ENCODE data around the gene TCOF1.

TCOF1 gene

DNA sequence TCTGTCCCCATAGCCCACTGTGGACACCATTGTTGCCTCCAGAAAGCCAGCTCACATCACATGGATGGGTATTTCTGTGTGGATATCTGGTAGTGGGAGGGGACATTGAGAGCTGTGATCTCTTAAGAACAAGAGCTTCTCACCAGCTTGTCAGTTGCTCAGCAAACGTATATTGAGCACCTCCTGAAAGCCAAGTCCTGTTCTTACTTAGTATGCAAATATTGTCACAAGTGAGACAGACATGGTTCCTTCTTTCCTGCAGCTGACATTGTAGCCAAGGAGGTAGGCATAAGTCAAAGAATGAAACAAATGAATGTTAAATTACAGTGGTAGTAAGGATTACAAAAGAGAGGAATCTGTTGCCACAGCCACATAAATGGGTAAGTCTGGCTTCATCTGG is 3.8 kb downstream of the TCOF1 start:
- DNase-seq (ENCODE audit: low spot score in 2 of 2) (no peak), ATAC-seq (replicated peaks; ENCODE audit: extremely low read depth, poor library complexity, severe bottlenecking) (no peak)
- peaks cover 56% of the 10 kb centered on the region for H3K4me1 Mint-ChIP-seq
- peak overlapping the region; percentile 68 for H3K27ac Mint-ChIP-seq (ENCODE audit: low read depth)
- no peaks in the 10 kb centered on the region for H3K9me3 Mint-ChIP-seq
- peaks cover 35% of the 10 kb centered on the region for H3K36me3 Mint-ChIP-seq (ENCODE audit: insufficient read depth)
- H3K4me3 Mint-ChIP-seq = no peak overlapping the region
- no peaks in the 10 kb centered on the region for H3K27me3 Mint-ChIP-seq

DNA sequence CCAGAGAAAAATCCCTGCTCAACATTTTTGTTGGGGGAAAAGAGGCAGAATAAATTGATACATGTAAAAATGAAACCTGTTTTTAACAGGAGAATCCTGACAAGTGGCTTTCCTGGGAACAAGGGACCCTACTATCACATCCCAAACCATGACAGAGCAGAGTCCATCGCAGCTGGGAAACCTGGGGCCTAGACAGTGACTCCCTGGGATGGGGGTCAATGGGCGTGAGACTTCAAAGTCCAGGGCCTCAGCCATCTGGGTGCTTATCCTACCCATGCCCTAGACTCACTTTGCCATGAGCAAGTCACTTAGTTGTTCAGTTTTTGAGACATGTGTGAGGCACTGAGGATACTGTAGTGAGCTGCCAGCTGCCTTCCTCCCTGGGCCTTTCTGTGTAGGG is 5.7 kb downstream of the TCOF1 start:
- Mint-ChIP-seq H3K36me3 (ENCODE audit: insufficient read depth) (peaks cover 37% of the 10 kb centered on the region), H3K4me3 (no peak overlapping the region), H3K27me3 (no peaks in the 10 kb centered on the region), H3K27ac (ENCODE audit: low read depth) (no peak overlapping the region), H3K9me3 (no peaks in the 10 kb centered on the region), H3K4me1 (peaks cover 46% of the 10 kb centered on the region)
- ATAC-seq (replicated peaks; ENCODE audit: extremely low read depth, poor library complexity, severe bottlenecking) (no peak), DNase-seq (ENCODE audit: low spot score in 2 of 2) (no peak)

DNA sequence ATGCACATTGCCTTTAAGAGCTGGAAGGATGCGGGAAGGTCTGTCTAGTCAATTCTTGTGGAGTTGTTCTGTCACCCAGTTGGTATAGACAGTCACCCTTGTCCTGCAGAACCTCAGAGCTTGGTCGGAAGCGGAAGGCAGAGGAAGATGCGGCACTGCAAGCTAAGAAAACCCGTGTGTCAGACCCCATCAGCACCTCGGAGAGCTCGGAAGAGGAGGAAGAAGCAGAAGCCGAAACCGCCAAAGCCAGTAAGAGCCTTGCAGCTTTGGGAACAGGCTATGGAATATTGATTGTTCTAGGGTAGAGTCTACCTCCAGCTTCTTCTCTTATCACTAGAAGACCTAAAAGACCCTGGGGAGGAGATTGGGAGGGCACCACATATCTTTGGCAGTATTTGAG is 6.5 kb downstream of the TCOF1 start:
- Mint-ChIP-seq H3K27me3 (no peaks in the 10 kb centered on the region), H3K9me3 (no peaks in the 10 kb centered on the region), H3K27ac (ENCODE audit: low read depth) (no peak overlapping the region), H3K4me1 (peaks cover 46% of the 10 kb centered on the region), H3K36me3 (ENCODE audit: insufficient read depth) (peaks cover 38% of the 10 kb centered on the region), H3K4me3 (no peak overlapping the region)
- ATAC-seq (replicated peaks; ENCODE audit: extremely low read depth, poor library complexity, severe bottlenecking) (no peak), DNase-seq (ENCODE audit: low spot score in 2 of 2) (no peak)

DNA sequence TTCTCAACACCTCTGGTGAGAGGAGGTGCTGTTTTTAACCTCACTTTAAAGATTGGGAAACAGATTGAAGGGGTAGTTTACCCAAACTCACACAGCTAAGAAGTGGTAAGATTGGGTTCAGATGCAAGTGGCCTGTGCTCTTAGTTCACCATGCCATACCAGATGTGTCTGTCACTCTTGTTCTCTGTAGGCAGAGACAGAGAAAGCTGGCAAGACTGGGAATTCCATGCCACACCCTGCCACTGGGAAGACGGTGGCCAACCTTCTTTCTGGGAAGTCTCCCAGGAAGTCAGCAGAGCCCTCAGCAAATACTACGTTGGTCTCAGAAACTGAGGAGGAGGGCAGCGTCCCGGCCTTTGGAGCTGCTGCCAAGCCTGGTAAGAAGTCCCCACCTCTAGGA is 11.0 kb downstream of the TCOF1 start:
- Mint-ChIP-seq H3K27me3 (no peaks in the 10 kb centered on the region), H3K27ac (ENCODE audit: low read depth) (peak overlapping the region; percentile 80), H3K36me3 (ENCODE audit: insufficient read depth) (peaks cover 35% of the 10 kb centered on the region), H3K4me1 (peaks cover 17% of the 10 kb centered on the region), H3K4me3 (no peak overlapping the region), H3K9me3 (no peaks in the 10 kb centered on the region)
- no peak for ATAC-seq (replicated peaks; ENCODE audit: extremely low read depth, poor library complexity, severe bottlenecking)
- no peak for DNase-seq (ENCODE audit: low spot score in 2 of 2)

DNA sequence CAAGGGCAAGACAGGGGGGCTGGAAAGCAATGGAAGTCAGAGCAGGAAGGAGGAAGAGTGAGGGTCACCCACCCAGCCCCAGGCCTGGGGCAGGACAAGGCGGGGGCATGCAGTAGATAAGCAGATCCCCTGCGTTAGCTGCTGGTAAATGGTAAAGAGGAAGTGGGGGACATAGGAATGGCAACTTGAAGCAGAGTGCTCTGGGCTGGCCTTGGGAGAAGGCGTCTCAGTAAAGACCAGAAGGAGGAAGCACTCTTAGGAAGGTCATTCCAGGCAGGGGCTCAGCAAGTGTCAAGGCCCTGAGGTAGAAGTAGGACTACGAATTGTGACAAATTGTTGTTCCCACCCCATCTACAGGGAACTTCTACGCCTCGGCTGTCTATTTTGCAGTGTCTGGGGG is 15.1 kb downstream of the TCOF1 start:
- Mint-ChIP-seq H3K4me1 (peaks cover 43% of the 10 kb centered on the region), H3K36me3 (ENCODE audit: insufficient read depth) (peaks cover 44% of the 10 kb centered on the region), H3K9me3 (no peaks in the 10 kb centered on the region), H3K4me3 (no peak overlapping the region), H3K27me3 (no peaks in the 10 kb centered on the region), H3K27ac (ENCODE audit: low read depth) (peak overlapping the region; percentile 72)
- no peak for ATAC-seq (replicated peaks; ENCODE audit: extremely low read depth, poor library complexity, severe bottlenecking)
- no peak for DNase-seq (ENCODE audit: low spot score in 2 of 2)

DNA sequence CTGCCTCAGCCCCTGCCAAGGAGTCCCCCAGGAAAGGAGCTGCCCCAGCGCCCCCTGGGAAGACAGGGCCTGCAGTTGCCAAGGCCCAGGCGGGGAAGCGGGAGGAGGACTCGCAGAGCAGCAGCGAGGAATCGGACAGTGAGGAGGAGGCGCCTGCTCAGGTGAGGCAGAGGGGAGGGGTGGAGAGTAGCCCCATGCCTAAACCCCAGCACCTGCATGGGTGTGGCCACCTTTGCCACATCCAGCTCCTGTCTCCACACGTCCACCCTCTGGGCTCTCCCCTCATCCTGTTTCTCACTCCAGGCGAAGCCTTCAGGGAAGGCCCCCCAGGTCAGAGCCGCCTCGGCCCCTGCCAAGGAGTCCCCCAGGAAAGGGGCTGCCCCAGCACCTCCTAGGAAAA is 17.2 kb downstream of the TCOF1 start:
- Mint-ChIP-seq H3K27me3 (no peaks in the 10 kb centered on the region), H3K36me3 (ENCODE audit: insufficient read depth) (peaks cover 50% of the 10 kb centered on the region)

DNA sequence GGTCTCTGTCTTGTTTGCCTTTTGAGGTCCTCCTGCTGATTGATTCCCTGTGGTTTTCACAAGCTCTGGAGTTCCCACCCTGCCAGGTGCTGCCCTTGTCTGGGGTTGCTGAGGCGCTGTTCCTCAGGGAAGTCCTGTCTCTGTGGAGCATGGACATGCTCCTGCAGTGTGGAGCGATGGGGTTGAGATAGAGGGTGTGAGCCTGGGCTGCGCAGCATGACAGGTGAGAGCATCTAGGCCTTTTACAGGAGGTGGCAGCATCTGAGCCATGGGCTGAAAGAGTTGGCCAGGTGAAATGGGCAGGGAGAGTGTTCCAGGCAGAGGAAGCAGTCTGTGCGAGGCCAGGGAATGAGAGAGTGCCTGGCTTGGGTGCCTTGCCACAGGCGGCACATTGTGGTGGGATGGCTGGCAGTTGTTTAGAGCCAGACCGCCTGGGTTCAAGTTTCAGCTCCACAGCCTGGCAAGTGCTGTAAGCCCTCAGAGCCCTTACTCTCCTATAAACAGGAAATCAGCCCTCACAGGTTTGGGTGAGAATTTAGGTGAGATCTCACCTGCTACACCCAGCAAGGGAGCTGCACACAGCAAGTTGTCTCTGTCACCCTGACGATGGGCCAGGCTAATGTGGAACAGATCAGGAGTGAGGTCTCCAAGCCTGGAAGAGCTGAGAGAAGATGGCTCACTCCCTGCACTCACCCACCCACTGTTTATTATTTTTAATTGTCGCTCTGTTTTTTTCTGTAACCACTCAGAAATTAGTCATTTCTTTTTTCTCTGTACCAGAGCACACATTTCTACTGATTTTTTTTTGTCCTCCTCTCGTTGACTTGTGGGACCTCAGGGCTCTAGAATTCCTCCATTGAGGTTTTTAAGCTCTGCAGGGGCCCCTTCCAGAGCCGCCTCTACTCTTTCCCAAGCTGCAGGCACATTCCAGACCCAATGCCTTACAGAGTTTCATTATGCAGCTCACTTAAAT is 19.6 kb downstream of the TCOF1 start:
- no peak for DNase-seq (ENCODE audit: low spot score in 2 of 2)
- no peaks in the 10 kb centered on the region for H3K27me3 Mint-ChIP-seq
- peaks cover 60% of the 10 kb centered on the region for H3K36me3 Mint-ChIP-seq (ENCODE audit: insufficient read depth)
- H3K27ac Mint-ChIP-seq (ENCODE audit: low read depth) = peak overlapping the region; percentile 94
- no peaks in the 10 kb centered on the region for H3K9me3 Mint-ChIP-seq
- peak overlapping the region; percentile 66 for H3K4me3 Mint-ChIP-seq
- H3K4me1 Mint-ChIP-seq = peaks cover 57% of the 10 kb centered on the region
- ATAC-seq (replicated peaks; ENCODE audit: extremely low read depth, poor library complexity, severe bottlenecking) = peak; percentile 83

More for the DNA sequence above, 17.2 kb downstream of the TCOF1 start:
- no peaks in the 10 kb centered on the region for H3K9me3 Mint-ChIP-seq
- peak overlapping the region; percentile 94 for H3K27ac Mint-ChIP-seq (ENCODE audit: low read depth)
- no peak for DNase-seq (ENCODE audit: low spot score in 2 of 2)
- ATAC-seq (replicated peaks; ENCODE audit: extremely low read depth, poor library complexity, severe bottlenecking) = no peak
- peak overlapping the region; percentile 32 for H3K4me3 Mint-ChIP-seq
- H3K4me1 Mint-ChIP-seq = peaks cover 62% of the 10 kb centered on the region

DNA sequence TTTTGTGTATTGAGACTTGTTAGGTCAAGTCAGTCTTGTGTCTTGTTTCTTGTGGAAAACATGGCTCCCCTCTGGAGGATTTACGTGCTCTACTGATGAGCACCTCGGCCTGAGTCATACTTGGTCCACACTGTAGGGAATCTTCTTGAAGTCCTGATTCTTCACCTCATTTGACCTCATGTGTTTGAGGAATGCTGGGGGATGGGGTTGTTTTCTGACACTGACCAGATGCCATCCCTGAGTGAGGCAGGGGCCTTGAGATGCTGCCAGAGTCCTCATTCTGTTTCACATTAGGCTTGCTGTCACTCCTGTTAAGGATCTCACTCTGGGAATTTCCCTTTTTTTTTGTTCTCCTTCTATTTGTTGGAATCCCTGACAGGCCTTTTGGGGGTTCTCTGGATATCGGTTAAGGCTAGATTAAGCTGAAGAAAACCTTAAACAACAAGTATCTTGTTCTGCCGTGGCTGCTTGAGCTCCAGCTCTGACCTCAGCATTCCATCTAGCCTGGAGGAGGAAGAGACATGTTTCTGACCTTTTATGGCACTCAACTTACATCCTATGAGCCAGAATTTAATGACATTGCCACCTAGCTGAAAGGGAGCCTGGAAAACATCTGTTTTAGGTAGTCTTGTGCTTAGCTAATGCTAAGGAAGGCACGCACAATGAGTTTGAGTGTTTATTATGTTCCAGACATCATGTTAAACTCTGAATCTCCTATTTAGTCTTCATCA is 20.6 kb downstream of the TCOF1 start:
- no peak for DNase-seq (ENCODE audit: low spot score in 2 of 2)
- peaks cover 56% of the 10 kb centered on the region for H3K4me1 Mint-ChIP-seq
- peaks cover 67% of the 10 kb centered on the region for H3K36me3 Mint-ChIP-seq (ENCODE audit: insufficient read depth)
- peak overlapping the region; percentile 66 for H3K4me3 Mint-ChIP-seq
- peak overlapping the region; percentile 94 for H3K27ac Mint-ChIP-seq (ENCODE audit: low read depth)
- no peaks in the 10 kb centered on the region for H3K9me3 Mint-ChIP-seq
- no peaks in the 10 kb centered on the region for H3K27me3 Mint-ChIP-seq
- ATAC-seq (replicated peaks; ENCODE audit: extremely low read depth, poor library complexity, severe bottlenecking) = no peak

DNA sequence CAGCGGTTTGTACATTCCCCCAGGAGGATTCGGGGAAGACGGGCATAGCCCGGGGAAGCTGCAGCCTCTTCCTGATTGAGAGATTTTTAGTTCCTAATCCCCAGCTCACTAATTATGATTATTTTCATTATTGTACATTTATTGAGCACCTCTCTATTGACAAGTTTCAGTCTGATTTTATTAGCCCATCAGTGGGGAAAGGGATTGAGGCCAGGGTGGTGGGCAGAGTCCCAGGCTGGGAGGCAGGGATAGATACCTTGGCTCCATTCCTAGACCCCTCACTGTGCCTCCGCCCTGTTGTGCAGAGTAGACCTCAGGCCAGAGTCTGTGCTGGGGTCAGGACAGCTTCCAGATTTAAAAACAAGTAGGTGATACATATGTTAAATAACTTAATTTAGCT is 27.2 kb downstream of the TCOF1 start:
- DNase-seq (ENCODE audit: low spot score in 2 of 2) = no peak
- no peak for ATAC-seq (replicated peaks; ENCODE audit: extremely low read depth, poor library complexity, severe bottlenecking)
- H3K9me3 Mint-ChIP-seq = no peaks in the 10 kb centered on the region
- peaks cover 64% of the 10 kb centered on the region for H3K36me3 Mint-ChIP-seq (ENCODE audit: insufficient read depth)
- peak overlapping the region; percentile 78 for H3K27ac Mint-ChIP-seq (ENCODE audit: low read depth)
- no peak overlapping the region for H3K4me3 Mint-ChIP-seq
- H3K4me1 Mint-ChIP-seq = peaks cover 13% of the 10 kb centered on the region
- no peaks in the 10 kb centered on the region for H3K27me3 Mint-ChIP-seq

DNA sequence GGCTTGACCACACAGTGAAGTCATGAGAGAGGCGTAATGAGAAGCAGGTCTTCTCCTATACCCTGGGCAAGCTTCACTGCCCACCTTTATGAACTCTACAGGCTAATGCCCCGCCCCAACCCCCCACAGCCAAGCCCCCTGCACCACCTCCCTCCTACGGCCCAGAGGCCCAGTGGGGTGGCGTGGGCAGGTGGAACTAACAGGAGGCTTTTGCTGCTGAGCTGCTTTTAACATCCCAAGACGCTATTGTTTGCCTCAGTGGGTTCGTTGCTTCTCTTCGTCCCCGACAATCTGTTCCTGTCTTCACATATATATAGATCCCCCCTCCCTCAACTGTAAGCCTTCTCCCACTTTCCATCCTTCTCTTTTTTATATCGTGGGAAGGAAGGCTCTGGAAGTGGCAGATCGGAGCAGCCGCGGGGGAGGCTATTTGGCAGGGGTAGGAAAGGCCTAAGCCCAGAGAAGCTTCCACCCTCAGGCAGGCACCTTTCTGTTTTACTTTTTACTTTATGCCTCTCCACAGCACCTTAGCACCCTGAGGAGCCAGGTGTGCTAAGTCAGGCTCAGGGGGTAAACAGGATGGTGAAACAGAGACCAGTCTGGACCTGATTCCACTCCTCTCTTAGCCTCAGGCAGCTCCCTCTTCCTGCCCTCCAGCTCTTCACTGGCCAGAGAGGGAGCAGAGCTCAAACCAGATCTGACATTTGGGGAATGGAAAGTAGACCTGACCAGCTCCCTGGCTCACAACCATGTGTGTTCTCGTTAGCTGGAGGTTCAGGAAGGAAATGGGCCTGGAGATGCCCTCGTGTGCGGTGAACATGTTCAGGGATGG is 28.7 kb downstream of the TCOF1 start:
- Mint-ChIP-seq H3K4me1 (peaks cover 13% of the 10 kb centered on the region), H3K36me3 (ENCODE audit: insufficient read depth) (peaks cover 66% of the 10 kb centered on the region), H3K4me3 (no peak overlapping the region), H3K27ac (ENCODE audit: low read depth) (no peak overlapping the region), H3K27me3 (no peaks in the 10 kb centered on the region), H3K9me3 (no peaks in the 10 kb centered on the region)
- DNase-seq (ENCODE audit: low spot score in 2 of 2) (no peak), ATAC-seq (replicated peaks; ENCODE audit: extremely low read depth, poor library complexity, severe bottlenecking) (no peak)

DNA sequence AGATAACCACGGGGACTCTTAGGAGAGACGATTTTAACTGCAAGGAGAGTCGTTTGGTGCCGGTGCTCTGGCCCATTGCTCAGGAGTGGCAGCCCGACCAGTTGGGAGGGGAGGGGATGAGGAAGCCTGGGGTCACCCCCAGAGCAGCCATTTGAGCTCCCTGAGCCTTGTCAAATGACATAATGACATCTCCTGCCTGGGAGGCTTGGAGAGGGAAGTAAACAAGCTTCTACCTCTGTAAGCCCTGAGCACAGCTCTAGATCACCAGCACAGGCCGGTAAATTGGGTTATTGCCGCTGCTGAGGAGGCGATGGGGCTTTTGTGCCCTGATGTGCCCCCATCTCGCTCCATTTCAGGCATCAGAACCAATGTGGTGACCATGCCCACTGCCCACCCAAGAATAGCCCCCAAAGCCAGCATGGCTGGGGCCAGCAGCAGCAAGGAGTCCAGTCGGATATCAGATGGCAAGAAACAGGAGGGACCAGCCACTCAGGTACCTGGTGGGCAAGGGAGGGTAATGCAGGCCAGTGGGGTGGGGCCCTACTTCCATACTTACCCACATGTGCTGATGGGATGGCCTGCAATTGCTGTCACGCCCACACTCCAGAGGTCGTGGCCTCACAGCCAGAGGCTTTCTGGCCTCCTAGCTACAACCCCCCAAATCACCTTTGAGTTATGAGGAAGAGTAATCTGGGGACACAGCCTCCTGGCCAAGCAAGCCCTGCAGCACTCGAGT is 32.2 kb downstream of the TCOF1 start:
- H3K9me3 Mint-ChIP-seq = no peaks in the 10 kb centered on the region
- H3K27ac Mint-ChIP-seq (ENCODE audit: low read depth) = no peak overlapping the region
- H3K4me3 Mint-ChIP-seq = no peak overlapping the region
- ATAC-seq (replicated peaks; ENCODE audit: extremely low read depth, poor library complexity, severe bottlenecking) (no peak), DNase-seq (ENCODE audit: low spot score in 2 of 2) (no peak)
- no peaks in the 10 kb centered on the region for H3K4me1 Mint-ChIP-seq
- no peaks in the 10 kb centered on the region for H3K27me3 Mint-ChIP-seq
- H3K36me3 Mint-ChIP-seq (ENCODE audit: insufficient read depth) = peaks cover 66% of the 10 kb centered on the region
